Measurements from ENCODE around the gene SIPA1L3.

DNA sequence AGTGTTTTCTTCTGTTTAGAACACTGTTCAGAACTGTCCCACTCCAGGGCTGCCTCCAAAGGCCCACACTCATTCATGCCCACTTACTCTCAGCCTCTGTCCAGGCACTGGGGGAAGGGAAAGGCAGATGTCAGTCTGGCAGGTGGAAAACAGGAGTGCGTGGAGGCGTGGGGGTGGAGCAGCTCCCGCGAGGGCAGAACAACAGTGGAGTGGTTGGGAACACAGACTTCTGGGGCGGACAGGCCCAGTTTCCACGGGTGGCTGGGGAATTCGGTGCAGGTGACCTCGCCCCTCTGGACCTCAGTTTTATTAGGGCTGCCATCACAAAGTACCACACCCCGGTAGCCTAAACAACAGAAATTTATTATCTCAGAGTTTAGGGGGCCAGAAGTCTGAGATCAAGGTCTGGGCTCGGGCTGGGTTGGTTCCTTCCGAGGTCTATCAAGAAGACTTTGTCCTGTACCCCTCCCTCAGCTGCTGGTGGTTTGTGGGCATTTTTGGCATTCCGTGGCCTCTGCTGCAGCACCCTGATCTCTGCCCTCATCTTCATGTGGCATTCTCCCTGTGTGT, 59.7 kb downstream of the SIPA1L3 start:
- TF ChIP-seq RARB (CRISPR knock-in tag; IDR thresholded peaks at IDR 0.05) (no peak), ARNTL (CRISPR knock-in tag; IDR thresholded peaks at IDR 0.05; ENCODE audit: borderline replicate concordance, low read depth) (no peak), SNAI2 (CRISPR knock-in tag; IDR thresholded peaks at IDR 0.05) (no peak), ZFP3 (CRISPR knock-in tag; IDR thresholded peaks at IDR 0.05) (no peak), ZNF565 (CRISPR knock-in tag; conservative IDR thresholded peaks at IDR 0.05; ENCODE audit: low read depth) (no peak), TCF4 (CRISPR knock-in tag; IDR thresholded peaks at IDR 0.05; ENCODE audit: borderline replicate concordance) (no peak)
- TF ChIP-seq, protein P1, sequence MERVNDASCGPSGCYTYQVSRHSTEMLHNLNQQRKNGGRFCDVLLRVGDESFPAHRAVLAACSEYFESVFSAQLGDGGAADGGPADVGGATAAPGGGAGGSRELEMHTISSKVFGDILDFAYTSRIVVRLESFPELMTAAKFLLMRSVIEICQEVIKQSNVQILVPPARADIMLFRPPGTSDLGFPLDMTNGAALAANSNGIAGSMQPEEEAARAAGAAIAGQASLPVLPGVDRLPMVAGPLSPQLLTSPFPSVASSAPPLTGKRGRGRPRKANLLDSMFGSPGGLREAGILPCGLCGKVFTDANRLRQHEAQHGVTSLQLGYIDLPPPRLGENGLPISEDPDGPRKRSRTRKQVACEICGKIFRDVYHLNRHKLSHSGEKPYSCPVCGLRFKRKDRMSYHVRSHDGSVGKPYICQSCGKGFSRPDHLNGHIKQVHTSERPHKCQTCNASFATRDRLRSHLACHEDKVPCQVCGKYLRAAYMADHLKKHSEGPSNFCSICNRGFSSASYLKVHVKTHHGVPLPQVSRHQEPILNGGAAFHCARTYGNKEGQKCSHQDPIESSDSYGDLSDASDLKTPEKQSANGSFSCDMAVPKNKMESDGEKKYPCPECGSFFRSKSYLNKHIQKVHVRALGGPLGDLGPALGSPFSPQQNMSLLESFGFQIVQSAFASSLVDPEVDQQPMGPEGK (CRISPR knock-in tag; IDR thresholded peaks at IDR 0.05; ENCODE audit: borderline replicate concordance): no peak
- TF ChIP-seq, protein P2, sequence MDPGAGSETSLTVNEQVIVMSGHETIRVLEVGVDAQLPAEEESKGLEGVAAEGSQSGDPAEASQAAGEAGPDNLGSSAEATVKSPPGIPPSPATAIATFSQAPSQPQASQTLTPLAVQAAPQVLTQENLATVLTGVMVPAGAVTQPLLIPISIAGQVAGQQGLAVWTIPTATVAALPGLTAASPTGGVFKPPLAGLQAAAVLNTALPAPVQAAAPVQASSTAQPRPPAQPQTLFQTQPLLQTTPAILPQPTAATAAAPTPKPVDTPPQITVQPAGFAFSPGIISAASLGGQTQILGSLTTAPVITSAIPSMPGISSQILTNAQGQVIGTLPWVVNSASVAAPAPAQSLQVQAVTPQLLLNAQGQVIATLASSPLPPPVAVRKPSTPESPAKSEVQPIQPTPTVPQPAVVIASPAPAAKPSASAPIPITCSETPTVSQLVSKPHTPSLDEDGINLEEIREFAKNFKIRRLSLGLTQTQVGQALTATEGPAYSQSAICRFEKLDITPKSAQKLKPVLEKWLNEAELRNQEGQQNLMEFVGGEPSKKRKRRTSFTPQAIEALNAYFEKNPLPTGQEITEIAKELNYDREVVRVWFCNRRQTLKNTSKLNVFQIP (CRISPR knock-in tag; IDR thresholded peaks at IDR 0.05; ENCODE audit: borderline replicate concordance, low read depth): no peak
- TF ChIP-seq, protein P3, sequence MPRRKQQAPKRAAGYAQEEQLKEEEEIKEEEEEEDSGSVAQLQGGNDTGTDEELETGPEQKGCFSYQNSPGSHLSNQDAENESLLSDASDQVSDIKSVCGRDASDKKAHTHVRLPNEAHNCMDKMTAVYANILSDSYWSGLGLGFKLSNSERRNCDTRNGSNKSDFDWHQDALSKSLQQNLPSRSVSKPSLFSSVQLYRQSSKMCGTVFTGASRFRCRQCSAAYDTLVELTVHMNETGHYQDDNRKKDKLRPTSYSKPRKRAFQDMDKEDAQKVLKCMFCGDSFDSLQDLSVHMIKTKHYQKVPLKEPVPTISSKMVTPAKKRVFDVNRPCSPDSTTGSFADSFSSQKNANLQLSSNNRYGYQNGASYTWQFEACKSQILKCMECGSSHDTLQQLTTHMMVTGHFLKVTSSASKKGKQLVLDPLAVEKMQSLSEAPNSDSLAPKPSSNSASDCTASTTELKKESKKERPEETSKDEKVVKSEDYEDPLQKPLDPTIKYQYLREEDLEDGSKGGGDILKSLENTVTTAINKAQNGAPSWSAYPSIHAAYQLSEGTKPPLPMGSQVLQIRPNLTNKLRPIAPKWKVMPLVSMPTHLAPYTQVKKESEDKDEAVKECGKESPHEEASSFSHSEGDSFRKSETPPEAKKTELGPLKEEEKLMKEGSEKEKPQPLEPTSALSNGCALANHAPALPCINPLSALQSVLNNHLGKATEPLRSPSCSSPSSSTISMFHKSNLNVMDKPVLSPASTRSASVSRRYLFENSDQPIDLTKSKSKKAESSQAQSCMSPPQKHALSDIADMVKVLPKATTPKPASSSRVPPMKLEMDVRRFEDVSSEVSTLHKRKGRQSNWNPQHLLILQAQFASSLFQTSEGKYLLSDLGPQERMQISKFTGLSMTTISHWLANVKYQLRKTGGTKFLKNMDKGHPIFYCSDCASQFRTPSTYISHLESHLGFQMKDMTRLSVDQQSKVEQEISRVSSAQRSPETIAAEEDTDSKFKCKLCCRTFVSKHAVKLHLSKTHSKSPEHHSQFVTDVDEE (CRISPR knock-in tag; IDR thresholded peaks at IDR 0.05): no peak
- TF ChIP-seq, protein P4, sequence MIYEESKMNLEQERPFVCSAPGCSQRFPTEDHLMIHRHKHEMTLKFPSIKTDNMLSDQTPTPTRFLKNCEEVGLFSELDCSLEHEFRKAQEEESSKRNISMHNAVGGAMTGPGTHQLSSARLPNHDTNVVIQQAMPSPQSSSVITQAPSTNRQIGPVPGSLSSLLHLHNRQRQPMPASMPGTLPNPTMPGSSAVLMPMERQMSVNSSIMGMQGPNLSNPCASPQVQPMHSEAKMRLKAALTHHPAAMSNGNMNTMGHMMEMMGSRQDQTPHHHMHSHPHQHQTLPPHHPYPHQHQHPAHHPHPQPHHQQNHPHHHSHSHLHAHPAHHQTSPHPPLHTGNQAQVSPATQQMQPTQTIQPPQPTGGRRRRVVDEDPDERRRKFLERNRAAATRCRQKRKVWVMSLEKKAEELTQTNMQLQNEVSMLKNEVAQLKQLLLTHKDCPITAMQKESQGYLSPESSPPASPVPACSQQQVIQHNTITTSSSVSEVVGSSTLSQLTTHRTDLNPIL (CRISPR knock-in tag; IDR thresholded peaks at IDR 0.05; ENCODE audit: low read depth): no peak
